ENCODE measurements around the gene DYNLRB1.

DYNLRB1 gene

GRCh38 chr20:34559311-34560140 lies 43.3 kb downstream of the DYNLRB1 start:
- no peak for FAIRE-seq

DNA sequence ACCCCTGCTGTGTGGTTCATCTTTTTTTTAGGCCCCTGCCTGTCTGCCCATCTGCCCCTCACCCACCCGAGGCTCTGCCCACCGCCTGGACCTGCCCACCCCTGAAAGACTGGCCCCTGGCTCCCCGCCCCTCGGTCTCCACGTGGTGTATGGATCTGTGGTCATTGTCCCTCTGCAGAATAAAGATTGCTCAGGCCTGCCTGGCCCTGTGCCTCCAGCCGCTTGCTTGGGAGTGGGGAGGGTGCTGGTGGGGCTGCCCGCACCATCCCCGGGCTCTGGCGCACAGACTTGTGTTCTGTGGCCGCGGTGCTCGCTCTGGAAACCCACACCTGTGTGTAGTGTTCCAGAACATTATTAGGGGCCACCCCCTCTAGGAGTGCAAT lies 43.9 kb downstream of the DYNLRB1 start:
- no peak for FAIRE-seq

DNA sequence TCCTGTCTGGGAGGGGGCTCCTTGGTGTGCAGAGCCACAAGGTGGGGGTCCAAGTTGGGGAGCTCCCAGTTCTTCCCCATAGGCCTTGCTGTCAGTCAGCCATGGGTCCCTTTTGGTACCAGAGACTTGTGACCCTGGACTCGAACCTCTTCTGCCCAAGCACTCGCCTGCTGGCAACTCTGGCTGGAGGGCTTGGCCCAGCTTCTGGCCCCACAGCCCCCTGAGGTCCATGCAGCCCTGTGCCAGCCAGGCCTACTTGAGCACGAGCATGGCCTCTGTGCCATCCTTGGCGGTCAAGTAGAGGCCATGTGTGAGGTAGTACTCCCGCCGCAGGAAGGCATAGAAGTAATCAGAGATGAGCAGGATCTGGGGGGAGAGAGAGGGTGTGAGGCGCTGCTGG lies 44.4 kb downstream of the DYNLRB1 start:
- FAIRE-seq: no peak

GRCh38 chr20:34561661-34562060 lies 45.4 kb downstream of the DYNLRB1 start:
- FAIRE-seq: no peak

DNA sequence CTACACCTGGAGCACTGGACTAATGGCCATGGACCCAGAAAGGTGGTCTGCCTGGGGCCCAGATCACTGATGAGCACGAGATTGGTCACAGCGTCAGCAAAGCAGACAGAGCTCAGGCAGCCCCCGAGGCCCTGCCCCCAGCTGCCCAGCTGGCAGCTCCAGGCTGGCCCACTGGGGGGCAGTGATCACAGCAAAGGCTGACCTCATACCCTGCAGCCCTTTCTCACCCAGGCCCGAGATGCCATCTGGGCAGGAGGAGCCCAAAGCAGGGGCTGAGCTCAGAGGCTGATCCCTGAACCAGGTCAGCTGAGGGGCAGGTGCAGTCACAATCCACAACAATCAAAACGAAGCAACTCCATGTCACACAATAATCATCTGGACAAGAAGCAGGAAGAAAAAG lies 46.4 kb downstream of the DYNLRB1 start:
- no peak for FAIRE-seq

- FAIRE-seq: no peak
Measured at GRCh38 chr20:34564833-34565232, 48.6 kb downstream of the DYNLRB1 start.

- no peak for FAIRE-seq
Measured at GRCh38 chr20:34566978-34567891, 51.0 kb downstream of the DYNLRB1 start.

DNA sequence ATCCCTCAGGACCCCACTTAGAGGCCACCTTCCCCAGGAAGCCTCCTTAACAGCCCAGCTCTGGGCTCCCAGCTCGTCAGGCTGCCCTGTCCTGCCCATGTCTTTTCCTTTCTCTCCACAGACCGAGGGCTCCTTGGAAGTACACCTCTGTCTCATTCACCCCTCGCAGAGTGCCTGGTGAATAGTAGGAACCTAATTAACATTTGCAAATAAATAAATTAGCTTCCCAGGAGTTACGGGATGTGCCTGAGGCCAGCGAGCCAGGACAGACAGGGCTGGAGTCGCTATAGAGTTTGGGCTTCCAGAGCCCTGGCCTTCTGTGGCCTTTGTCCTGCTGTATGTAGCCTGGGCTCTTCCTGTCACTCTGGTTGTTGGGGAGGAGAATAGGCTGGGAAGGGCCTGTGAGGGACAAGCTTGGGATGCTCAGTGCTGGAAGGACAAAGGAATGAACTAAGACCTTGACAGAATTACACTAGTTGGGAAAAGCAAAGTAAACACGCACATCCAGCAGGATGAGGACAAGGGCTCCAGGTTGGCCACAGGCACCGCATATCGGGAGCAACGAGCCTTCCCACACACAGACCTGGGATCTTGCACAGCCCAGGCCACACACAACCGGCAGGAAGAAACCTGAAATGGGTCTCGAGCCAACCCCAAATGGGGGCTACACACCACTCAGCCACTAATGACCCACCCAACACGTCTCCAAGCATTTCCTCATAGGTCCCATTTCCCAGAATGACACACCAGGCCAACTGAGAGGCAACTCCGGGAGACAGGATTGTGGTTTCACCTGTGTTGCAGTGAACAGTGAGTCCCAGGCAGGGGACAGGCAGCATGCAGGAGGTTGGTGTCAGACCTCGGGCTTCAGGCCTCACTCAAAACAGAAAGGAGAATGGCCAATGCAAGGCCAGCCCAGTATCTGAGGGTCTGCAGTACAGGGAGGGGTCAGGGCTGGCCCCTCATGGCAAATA lies 52.0 kb downstream of the DYNLRB1 start:
- no peak for FAIRE-seq

DNA sequence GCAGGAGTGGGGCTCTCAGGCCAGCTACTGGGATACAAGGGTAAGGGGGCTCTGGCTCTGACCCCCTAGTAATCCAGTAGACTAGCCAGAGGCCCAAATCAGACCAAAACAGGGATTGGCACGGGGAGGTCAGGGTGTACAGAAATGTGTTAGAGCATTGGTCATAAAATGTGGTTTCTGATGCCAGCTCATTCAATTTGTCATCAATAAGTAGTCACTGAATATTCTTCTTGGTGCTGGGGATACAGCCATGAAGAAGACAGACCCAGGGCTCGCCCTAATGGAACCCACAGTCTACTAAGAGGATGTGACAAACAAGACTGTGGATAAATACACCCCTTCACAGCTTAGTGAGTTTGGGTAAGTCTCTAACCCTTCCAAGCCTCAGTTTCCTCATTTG lies 53.4 kb downstream of the DYNLRB1 start:
- FAIRE-seq: no peak

DNA sequence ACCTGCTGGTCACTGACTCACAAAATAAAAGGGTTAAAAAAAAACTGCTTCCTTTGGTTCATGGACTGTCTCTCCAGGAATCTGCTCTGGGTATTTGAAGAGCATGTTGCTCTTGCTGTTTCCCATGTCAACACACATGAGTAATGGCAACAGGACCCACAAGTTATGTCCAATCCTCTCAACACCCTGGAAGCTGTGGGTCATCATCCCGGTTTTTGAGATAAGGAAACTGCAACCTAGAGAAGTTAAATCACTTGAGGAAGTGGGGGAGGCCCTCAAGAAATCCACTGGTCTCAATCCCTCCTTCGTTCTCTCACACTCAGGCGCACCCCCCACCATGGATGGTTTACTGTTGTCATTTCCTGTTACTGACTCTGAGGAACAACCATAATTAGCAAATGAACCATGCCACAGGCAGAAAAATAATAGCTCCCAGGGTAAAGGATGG lies 54.7 kb downstream of the DYNLRB1 start:
- FAIRE-seq: no peak

DNA sequence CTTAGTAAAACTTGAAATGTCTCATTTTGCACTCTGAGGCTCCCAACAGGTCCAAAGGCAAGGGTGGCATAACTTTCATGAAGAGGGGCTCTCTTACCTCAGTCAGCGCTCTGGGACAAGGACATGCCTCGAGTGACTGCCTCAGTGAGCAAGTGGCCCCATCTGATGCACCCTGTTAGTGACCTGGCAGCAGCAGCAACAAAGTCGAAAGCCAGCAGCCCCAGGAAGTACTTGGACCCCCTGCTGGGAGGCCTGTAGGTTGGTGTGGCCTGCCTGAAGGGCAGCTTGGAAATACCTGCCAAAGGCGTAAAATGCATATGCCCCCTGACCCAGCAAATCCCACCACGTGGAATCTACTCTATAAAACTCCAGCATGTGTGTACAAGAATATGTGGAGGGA lies 55.5 kb downstream of the DYNLRB1 start:
- FAIRE-seq: no peak

GRCh38 chr20:34573541-34574300 lies 57.5 kb downstream of the DYNLRB1 start:
- FAIRE-seq: no peak

DNA sequence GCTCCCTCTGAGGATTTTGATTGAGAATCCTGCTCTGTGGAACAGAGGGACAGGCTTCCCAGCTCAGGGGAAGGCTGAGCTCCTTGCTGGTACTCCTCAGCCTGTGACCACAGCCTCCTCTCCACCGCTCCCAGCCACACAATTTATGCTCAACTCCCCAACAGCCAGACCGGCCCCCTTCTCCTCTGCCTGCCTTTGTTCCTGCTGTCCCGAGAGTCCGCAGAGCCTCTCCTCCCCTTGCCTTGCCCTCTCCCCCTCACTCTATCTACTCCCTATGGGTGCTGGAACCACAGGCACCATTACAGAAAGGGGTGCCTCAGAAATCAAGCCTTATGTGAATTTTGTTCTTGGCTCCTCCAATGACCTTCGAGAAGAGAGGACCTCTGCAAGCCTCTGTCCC lies 58.2 kb downstream of the DYNLRB1 start:
- FAIRE-seq: no peak

GRCh38 chr20:34574861-34575260 lies 58.6 kb downstream of the DYNLRB1 start:
- FAIRE-seq: no peak

- FAIRE-seq: no peak
Measured at GRCh38 chr20:34575271-34575670, 59.0 kb downstream of the DYNLRB1 start.

DNA sequence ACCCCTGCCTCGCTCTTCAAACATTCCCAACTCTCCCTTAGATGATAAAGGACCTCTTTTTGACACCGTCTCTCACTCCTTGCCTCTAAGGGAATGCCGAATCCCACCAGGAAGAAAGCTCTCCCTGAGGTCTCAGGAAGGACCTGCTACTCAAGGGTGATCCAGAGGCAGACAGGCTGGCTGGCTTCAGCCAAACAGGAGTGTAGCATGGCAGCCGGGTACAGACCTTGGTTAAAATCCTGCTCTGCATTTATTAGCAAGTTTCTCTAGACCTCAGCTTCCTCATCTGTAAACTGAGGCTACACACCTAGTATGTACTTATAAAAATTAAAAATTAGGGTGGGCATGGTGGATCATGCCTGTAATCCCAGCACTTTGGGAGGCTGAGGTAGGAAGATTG lies 59.5 kb downstream of the DYNLRB1 start:
- no peak for FAIRE-seq

GRCh38 chr20:34577061-34577460 lies 60.8 kb downstream of the DYNLRB1 start:
- FAIRE-seq: no peak

GRCh38 chr20:34578025-34578424 lies 61.8 kb downstream of the DYNLRB1 start:
- no peak for FAIRE-seq

DNA sequence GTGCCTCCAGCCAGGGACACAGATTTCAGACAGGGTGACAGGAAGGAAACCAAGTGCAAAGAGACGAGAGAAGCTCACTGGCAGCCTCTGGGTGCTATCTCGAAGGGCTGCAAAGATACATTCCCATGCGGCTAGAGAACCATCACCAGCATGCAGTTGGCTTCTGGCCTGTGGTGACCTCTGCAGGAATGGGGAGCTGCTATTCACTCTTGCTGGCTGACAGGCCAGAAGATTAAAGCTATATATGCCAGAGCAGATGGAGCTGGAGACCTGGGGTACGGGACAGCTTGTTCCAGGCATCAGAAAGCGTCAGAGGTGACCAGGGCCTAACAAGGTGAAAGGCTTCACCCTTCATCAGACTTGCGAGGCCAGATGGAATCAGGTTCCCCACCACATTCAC lies 62.3 kb downstream of the DYNLRB1 start:
- FAIRE-seq: no peak

DNA sequence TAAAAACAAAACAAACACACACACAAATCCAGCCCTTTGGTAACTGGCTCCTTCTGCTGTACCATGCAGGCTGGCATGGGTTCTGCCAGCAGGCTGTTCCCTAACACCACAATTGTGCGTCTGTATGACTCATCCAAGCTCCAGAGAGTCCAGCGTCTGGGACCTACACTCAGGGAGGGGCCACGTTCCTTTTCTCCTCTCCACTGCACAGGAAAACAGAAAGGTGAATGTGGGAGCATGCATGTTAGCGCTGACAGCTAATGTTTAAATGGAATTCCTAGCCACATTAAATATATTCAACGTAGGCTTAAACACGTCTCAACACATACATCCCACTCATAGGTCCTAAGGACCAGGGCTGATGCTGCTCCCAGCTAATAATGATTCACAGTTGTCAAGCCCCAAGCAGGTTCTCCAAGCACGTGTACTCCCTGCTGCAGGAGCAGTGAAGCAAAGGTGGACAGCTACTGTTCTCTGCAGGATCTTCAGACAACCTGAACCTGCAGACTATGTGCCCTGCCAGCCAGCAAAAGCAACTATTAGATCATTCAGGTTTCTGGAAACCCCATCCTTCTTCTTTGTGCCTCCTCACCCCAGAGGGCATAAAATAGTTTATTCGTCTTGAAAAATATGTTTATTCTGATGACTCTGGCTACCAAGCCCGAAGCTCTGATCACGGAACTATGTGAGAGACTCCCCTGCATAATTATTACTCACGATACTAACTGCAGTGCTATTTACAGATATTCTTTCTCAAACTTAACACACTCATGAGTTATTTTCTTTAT lies 63.2 kb downstream of the DYNLRB1 start:
- no peak for FAIRE-seq

All from colon (tissue), 2 donors.